Measurements from ENCODE around the gene DOCK10.

DOCK10 gene

GRCh38 chr2:225011585-225011984 is 30.7 kb downstream of the DOCK10 start:
- Histone ChIP-seq H3K9me3 (no peaks in the 10 kb centered on the region), H3K27me3 (no peaks in the 10 kb centered on the region), H3K4me3 (ENCODE audit: low read depth, low read length) (no peak overlapping the region), H3K4me1 (peaks cover 4% of the 10 kb centered on the region), H3K36me3 (no peaks in the 10 kb centered on the region)
- no peak for TF ChIP-seq CTCF (IDR thresholded peaks at IDR 0.05; ENCODE audit: low read depth, low read length)
- DNase-seq, result no peak

GRCh38 chr2:225010804-225011203 is 31.5 kb downstream of the DOCK10 start:
- Histone ChIP-seq H3K9me3 (no peaks in the 10 kb centered on the region), H3K4me3 (ENCODE audit: low read depth, low read length) (no peak overlapping the region), H3K4me1 (peaks cover 4% of the 10 kb centered on the region), H3K27me3 (no peaks in the 10 kb centered on the region), H3K36me3 (no peaks in the 10 kb centered on the region)
- DNase-seq, result no peak
- no peak for TF ChIP-seq CTCF (IDR thresholded peaks at IDR 0.05; ENCODE audit: low read depth, low read length)

- no peak for TF ChIP-seq CTCF (IDR thresholded peaks at IDR 0.05; ENCODE audit: low read depth, low read length)
- H3K27me3 ChIP-seq, result no peaks in the 10 kb centered on the region
- DNase-seq, result no peak
- H3K9me3 ChIP-seq, result no peaks in the 10 kb centered on the region
- H3K4me1 ChIP-seq, result no peaks in the 10 kb centered on the region
- no peaks in the 10 kb centered on the region for H3K36me3 ChIP-seq
- no peak overlapping the region for H3K4me3 ChIP-seq (ENCODE audit: low read depth, low read length)
Observed at GRCh38 chr2:225009768-225010167, 32.5 kb downstream of the DOCK10 start.

- DNase-seq, result peak; percentile 29
- Histone ChIP-seq H3K27me3 (no peaks in the 10 kb centered on the region), H3K4me1 (no peaks in the 10 kb centered on the region), H3K36me3 (no peaks in the 10 kb centered on the region), H3K9me3 (no peaks in the 10 kb centered on the region), H3K4me3 (ENCODE audit: low read depth, low read length) (no peak overlapping the region)
- TF ChIP-seq CTCF (IDR thresholded peaks at IDR 0.05; ENCODE audit: low read depth, low read length), result peak; percentile 76
Observed at GRCh38 chr2:225008935-225009334, 33.3 kb downstream of the DOCK10 start.

- Histone ChIP-seq H3K36me3 (no peaks in the 10 kb centered on the region), H3K9me3 (no peaks in the 10 kb centered on the region), H3K4me3 (ENCODE audit: low read depth, low read length) (no peak overlapping the region), H3K27me3 (no peaks in the 10 kb centered on the region), H3K4me1 (no peaks in the 10 kb centered on the region)
- TF ChIP-seq CTCF (IDR thresholded peaks at IDR 0.05; ENCODE audit: low read depth, low read length), result no peak
- no peak for DNase-seq
Observed at GRCh38 chr2:225008179-225008856, 34.0 kb downstream of the DOCK10 start.

- no peak for DNase-seq
- no peaks in the 10 kb centered on the region for H3K4me1 ChIP-seq
- H3K36me3 ChIP-seq, result no peaks in the 10 kb centered on the region
- no peaks in the 10 kb centered on the region for H3K27me3 ChIP-seq
- H3K9me3 ChIP-seq, result no peaks in the 10 kb centered on the region
- H3K4me3 ChIP-seq (ENCODE audit: low read depth, low read length), result no peak overlapping the region
- TF ChIP-seq CTCF (IDR thresholded peaks at IDR 0.05; ENCODE audit: low read depth, low read length), result no peak
Observed at GRCh38 chr2:225006730-225007129, 35.5 kb downstream of the DOCK10 start.

All from BE2C (cell line).